ENCODE results near the gene PGLYRP1. TPM values are rescaled to one million over a fixed set of nuclear protein-coding genes. Genes with fewer than 3 reads are reported as not detected.

PGLYRP1 gene
- total and polyA plus RNA-seq, 4 donors: 0.25 to 13.9 (median 0.76) TPM

DNA sequence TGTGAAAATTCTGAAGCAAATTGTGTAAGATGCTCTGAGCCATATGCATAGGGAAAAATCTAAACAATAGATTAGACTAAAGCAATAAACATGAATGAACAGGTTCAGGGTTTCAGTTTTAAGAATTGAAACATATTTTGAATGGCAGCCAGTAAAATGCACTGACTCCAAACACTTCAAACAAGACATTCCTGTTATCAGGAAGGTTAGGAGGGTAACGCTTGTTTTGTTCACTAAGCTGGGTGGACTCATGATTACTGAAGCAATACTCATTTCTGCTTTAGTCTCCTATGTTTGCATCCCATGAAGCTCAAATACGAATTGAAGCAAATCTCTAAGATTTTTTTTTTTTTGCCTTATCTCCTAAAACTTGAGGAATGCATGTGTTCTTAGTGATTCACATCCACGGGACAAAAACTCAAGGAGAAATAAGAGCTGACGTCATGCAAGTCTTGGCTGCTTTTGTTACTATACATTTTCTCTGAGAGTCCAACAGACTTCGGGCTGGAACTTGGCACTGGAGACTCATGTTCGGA lies 47.0 kb upstream of the PGLYRP1 start:
- no peak overlapping the region for H3K9ac ChIP-seq (ENCODE audit: low read depth in 1 of 2, low read length in 2 of 2)
- peaks cover 0 to 7% (median 3%) of the 10 kb centered on the region in 4 donors for H3K27me3 ChIP-seq (ENCODE audit: control insufficient read depth in 4 of 4, insufficient read depth in 4 of 4, low read length in 3 of 4)
- no peaks in the 10 kb centered on the region for H3K9me3 ChIP-seq (ENCODE audit: control insufficient read depth in 4 of 4, low read length in 3 of 4)
- TF ChIP-seq, protein P1, sequence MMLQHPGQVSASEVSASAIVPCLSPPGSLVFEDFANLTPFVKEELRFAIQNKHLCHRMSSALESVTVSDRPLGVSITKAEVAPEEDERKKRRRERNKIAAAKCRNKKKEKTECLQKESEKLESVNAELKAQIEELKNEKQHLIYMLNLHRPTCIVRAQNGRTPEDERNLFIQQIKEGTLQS (IDR thresholded peaks at IDR 0.05): no peak
- TF ChIP-seq HNF4A (conservative IDR thresholded peaks at IDR 0.05) (no peak), RAD21 (IDR thresholded peaks at IDR 0.05) (no peak), HNF4G (IDR thresholded peaks at IDR 0.05) (no peak), NR2F2 (IDR thresholded peaks at IDR 0.05) (no peak), FOXA2 (IDR thresholded peaks at IDR 0.05) (no peak)
- TF ChIP-seq, protein P2, sequence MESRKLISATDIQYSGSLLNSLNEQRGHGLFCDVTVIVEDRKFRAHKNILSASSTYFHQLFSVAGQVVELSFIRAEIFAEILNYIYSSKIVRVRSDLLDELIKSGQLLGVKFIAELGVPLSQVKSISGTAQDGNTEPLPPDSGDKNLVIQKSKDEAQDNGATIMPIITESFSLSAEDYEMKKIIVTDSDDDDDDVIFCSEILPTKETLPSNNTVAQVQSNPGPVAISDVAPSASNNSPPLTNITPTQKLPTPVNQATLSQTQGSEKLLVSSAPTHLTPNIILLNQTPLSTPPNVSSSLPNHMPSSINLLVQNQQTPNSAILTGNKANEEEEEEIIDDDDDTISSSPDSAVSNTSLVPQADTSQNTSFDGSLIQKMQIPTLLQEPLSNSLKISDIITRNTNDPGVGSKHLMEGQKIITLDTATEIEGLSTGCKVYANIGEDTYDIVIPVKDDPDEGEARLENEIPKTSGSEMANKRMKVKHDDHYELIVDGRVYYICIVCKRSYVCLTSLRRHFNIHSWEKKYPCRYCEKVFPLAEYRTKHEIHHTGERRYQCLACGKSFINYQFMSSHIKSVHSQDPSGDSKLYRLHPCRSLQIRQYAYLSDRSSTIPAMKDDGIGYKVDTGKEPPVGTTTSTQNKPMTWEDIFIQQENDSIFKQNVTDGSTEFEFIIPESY (IDR thresholded peaks at IDR 0.05): no peak
- TF ChIP-seq, protein P3, sequence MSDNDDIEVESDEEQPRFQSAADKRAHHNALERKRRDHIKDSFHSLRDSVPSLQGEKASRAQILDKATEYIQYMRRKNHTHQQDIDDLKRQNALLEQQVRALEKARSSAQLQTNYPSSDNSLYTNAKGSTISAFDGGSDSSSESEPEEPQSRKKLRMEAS (IDR thresholded peaks at IDR 0.05): no peak
- no peak for DNase-seq (ENCODE audit: low spot score)
- H3K27ac ChIP-seq (ENCODE audit: low read depth in 1 of 2, low read length in 2 of 2): no peak overlapping the region
- WGBS: 44% methylated on average over 6 of the region's 6 CpGs
- H3K36me3 ChIP-seq (ENCODE audit: control insufficient read depth in 4 of 4, insufficient read depth in 3 of 4, low read depth in 1 of 4, low read length in 3 of 4): no peaks in the 10 kb centered on the region
- H3K4me1 ChIP-seq (ENCODE audit: control insufficient read depth in 4 of 4, insufficient read depth in 4 of 4, low read length in 3 of 4): no peaks in the 10 kb centered on the region
- H3K4me3 ChIP-seq (ENCODE audit: low read depth in 1 of 3, low read length in 3 of 3): no peak overlapping the region

DNA sequence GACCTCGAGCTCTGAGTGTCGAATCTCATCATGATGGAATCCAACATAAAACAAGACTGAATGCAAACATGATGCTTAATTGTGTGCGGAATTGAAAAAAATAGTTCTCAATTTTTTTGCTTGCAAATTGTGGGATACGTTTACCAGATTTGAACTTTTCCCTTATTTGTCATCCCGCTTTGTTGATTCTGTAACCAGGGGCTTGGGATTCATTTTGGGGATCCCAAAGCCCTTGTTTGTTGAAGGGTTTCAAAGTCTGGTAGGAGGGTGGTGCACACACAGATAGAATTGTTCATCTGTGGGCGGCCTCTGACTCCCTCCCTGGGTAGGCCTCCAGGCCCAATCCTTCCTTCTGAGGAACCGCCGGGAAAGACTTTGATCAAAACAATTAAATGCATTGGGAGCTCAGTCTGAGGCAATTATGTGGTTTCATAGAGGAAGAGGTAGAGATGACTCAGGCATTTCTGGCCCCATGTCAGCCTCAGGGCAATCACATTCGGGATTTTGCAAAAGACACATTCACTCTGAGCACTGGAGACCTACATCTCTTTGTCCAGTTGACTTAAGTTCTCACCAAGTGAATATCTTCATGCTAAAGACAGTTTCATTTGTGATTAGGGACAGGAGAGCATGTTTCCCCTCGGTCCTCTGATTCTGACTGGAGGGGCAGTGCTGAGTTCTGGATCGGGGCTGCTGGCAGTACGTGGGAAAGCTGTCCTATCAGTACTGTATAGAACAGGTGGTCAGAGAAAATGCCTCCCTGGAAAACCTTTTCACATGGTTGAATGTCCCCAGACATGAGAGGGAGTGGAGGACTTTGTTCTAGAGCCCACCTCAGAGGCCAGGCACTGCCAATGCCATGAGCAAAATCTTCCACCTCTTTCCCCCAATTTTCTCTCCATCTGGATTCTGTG lies 45.7 kb upstream of the PGLYRP1 start:
- H3K9ac ChIP-seq (ENCODE audit: low read depth in 1 of 2, low read length in 2 of 2): no peak overlapping the region
- H3K27ac ChIP-seq (ENCODE audit: low read depth in 1 of 2, low read length in 2 of 2): no peak overlapping the region
- 74% methylated on average over 12 of the region's 12 CpGs for WGBS

DNA sequence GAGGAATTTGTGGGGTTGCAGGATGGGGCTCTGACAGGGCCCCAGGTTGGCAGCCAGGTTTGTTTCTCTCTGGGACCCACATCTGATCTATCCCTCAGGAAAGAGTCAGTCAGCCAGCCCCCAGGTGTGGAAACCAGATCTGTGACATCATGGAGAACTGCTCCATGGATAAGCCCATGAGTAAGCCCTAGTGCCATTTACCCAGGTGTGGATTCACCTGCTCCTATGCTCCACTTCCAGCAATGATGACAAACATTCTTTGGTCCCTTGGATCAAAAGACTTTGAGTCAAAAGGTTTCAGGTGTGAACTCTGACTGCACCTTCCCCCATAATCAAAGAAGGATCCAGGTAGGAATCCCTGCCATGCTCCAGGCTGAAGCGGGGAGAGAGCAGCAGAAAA lies 44.8 kb upstream of the PGLYRP1 start:
- Histone ChIP-seq H3K9ac (ENCODE audit: low read depth in 1 of 2, low read length in 2 of 2) (no peak overlapping the region), H3K27me3 (ENCODE audit: control insufficient read depth in 4 of 4, insufficient read depth in 4 of 4, low read length in 3 of 4) (peaks cover 0 to 9% (median 3%) of the 10 kb centered on the region in 4 donors), H3K27ac (ENCODE audit: low read depth in 1 of 2, low read length in 2 of 2) (no peak overlapping the region), H3K4me1 (ENCODE audit: control insufficient read depth in 4 of 4, insufficient read depth in 4 of 4, low read length in 3 of 4) (no peaks in the 10 kb centered on the region), H3K9me3 (ENCODE audit: control insufficient read depth in 4 of 4, low read length in 3 of 4) (no peaks in the 10 kb centered on the region), H3K4me3 (ENCODE audit: low read depth in 1 of 3, low read length in 3 of 3) (no peak overlapping the region), H3K36me3 (ENCODE audit: control insufficient read depth in 4 of 4, insufficient read depth in 3 of 4, low read depth in 1 of 4, low read length in 3 of 4) (no peaks in the 10 kb centered on the region)
- 84% methylated on average over 1 of the region's 1 CpG for WGBS
- no peak for DNase-seq (ENCODE audit: low spot score)
- no peak for TF ChIP-seq JUND (IDR thresholded peaks at IDR 0.05)

More for the DNA sequence above, 45.7 kb upstream of the PGLYRP1 start:
- Histone ChIP-seq H3K9me3 (ENCODE audit: control insufficient read depth in 4 of 4, low read length in 3 of 4) (no peaks in the 10 kb centered on the region), H3K36me3 (ENCODE audit: control insufficient read depth in 4 of 4, insufficient read depth in 3 of 4, low read depth in 1 of 4, low read length in 3 of 4) (no peaks in the 10 kb centered on the region), H3K4me1 (ENCODE audit: control insufficient read depth in 4 of 4, insufficient read depth in 4 of 4, low read length in 3 of 4) (no peaks in the 10 kb centered on the region), H3K27me3 (ENCODE audit: control insufficient read depth in 4 of 4, insufficient read depth in 4 of 4, low read length in 3 of 4) (peaks cover 0 to 7% (median 3%) of the 10 kb centered on the region in 4 donors), H3K4me3 (ENCODE audit: low read depth in 1 of 3, low read length in 3 of 3) (no peak overlapping the region)
- TF ChIP-seq, protein P3 (IDR thresholded peaks at IDR 0.05): no peak
- TF ChIP-seq NR2F2 (IDR thresholded peaks at IDR 0.05) (no peak), RAD21 (IDR thresholded peaks at IDR 0.05) (no peak), HNF4G (IDR thresholded peaks at IDR 0.05) (no peak), SP1 (IDR thresholded peaks at IDR 0.05) (no peak), TAF1 (conservative IDR thresholded peaks at IDR 0.05) (no peak), EGR1 (IDR thresholded peaks at IDR 0.05; ENCODE audit: low read depth in 2 of 2) (no peak)
- DNase-seq (ENCODE audit: low spot score): no peak

All from liver (tissue), 9 donors.